Erythroblast (primary cell): ENCODE data around the gene SLC19A1.

ENCODE experiments used
- GATA1 ChIP-seq: IDR thresholded peaks from 2 replicates; pipeline ENCODE4 v1.6.1; 2011; ENCODE audit warnings: low read depth, mild to moderate bottlenecking, control low read depth, low read length, moderate library complexity
- POLR2A ChIP-seq: IDR thresholded peaks from 2 replicates; pipeline ENCODE4 v1.6.1; 2011; ENCODE audit warnings: mild to moderate bottlenecking, low read length

GRCh38 chr21:45491056-45491455, 51.2 kb downstream of the SLC19A1 start:
- TF ChIP-seq POLR2A = no peak
- TF ChIP-seq GATA1 = no peak
